GM18526 (cell line): ENCODE measurements around the gene ESYT2.

Source experiments
- POLR2A ChIP-seq: IDR thresholded peaks from 3 replicates; pipeline ENCODE4 v1.6.1; 2011; ENCODE audit not compliant: insufficient read length; ENCODE audit errors: extremely low read depth

ESYT2 gene

GRCh38 chr7:158757404-158757989 is 71.8 kb downstream of the ESYT2 start:
- TF ChIP-seq POLR2A = no peak

DNA sequence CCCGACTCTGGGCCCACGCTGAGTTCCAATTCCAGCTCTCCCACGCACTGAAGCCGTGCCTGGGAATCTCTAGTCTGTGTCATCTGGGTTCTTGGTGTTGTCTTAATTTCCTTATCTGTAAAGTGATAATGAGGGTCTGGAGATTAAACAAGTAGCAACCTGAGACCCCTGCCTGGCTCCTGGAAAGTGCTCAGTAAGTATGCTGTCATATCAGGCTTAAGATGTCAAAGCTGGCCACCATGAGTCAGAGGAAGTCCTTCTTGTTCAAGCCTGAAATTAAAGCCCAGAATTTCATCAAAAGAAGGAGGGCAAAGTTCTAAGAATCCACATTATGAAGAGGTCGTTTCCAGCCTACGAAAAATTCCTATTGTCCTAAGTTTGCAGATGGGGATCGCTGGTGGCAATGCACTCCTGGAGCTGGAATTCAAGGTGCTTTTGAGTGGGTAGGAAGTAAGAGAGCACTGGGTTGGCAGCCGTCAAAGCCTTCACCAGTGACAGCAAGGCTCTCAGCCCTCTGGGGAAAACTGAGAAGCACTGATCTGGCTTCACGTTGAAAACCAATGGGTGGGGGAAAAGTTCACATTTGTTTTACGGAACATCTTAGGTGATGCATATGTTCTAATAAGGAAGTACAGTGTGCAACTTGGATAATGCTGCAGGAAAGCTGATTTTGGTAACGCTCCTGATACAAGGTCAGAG is 74.4 kb downstream of the ESYT2 start:
- TF ChIP-seq POLR2A = no peak

GRCh38 chr7:158753900-158754299 is 75.4 kb downstream of the ESYT2 start:
- no peak for TF ChIP-seq POLR2A

DNA sequence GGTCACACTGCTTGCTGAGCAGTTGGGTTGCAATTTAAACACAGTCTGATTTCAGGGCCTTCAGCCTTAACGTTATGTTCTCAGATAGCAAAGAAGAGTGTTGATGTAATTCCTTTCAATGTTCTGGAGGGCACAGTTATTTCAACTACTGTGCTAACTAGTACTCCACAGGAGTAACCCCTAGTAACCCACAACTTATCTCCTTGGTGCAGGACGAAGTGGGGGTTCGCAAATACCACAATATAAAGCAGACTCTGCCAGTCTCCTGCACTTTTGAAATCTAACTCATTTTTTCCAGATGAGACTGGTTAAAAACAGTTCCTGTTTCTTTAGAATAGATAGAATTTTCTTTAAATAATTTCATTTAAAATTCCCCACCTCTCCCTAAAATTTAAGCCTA is 77.6 kb downstream of the ESYT2 start:
- TF ChIP-seq POLR2A = no peak

GRCh38 chr7:158751199-158751598 is 78.1 kb downstream of the ESYT2 start:
- TF ChIP-seq POLR2A = no peak

DNA sequence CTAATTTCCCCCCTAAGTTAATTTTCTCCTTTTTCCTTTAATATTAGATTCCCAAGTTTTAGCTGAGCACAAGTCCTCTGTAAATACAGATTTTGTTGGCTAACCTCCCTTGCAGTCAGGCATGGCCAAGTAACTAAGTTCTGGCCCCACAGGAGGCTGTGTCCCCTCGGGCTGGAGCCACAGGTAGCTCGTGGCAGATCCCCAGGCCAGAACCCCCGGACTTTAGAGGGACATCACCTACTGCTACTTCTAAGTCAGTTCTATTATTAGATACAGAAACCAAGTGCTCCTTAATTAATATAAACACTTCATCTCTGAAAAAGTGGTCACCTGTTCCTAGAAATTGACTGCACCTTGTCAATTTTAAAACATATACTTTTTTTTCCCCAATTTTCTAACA is 78.6 kb downstream of the ESYT2 start:
- no peak for TF ChIP-seq POLR2A

DNA sequence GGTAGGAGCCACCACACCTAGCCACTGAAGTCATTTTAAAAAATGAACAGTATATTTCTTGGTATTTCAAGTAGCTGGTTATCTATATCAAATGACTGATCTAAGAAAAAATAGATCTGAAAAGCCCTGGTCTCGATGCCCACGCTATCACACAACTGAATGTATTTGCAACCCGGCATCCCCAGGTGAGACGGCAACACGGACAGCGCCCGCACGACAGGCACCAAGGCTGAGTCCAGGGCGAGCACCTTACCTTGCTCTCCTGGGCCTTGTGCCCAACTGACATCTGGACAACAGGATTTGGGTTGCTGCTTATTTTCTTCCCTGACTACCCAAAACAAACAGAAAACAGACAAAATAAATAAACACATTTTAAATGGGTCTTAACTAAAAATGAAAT is 79.9 kb downstream of the ESYT2 start:
- no peak for TF ChIP-seq POLR2A

- no peak for TF ChIP-seq POLR2A
Measured at GRCh38 chr7:158748335-158748734, 81.0 kb downstream of the ESYT2 start.

DNA sequence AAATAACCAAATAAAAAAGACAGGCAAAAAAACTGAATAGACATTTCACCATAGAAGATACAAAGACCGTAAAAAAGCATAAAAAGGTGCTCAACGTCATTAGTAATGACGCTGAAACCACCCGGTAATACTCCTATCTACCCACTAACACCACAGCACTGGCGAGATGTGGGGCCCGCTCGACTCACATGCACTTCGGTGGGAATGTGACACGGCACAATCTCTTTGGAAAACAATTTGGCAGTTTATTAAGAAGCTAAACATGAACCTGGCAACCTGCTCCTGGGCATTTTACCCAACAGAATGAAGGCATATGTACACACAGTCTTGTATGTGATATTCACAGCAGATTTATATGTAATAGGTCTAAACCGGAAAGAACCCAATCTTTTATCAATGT is 81.9 kb downstream of the ESYT2 start:
- TF ChIP-seq POLR2A = no peak

DNA sequence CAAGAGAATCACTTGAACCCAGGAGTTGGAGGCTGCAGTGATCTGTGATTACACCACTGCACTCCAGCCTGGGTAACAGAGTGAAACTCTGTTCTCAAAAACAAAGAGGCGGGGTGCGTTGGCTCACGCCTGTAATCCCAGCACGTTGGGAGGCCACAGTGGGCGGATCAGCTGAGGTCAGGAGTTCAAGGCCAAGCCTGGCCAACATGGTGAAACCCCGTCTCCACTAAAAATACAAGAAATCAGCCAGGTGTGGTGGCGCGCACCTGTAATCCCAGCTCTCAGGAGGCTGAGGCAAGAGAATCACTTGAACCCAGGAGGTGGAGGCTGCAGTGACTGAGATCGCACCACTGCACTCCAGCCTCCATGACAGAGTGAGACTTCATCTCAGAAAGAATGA is 82.4 kb downstream of the ESYT2 start:
- no peak for TF ChIP-seq POLR2A

GRCh38 chr7:158745057-158745715 is 84.1 kb downstream of the ESYT2 start:
- TF ChIP-seq POLR2A = no peak

DNA sequence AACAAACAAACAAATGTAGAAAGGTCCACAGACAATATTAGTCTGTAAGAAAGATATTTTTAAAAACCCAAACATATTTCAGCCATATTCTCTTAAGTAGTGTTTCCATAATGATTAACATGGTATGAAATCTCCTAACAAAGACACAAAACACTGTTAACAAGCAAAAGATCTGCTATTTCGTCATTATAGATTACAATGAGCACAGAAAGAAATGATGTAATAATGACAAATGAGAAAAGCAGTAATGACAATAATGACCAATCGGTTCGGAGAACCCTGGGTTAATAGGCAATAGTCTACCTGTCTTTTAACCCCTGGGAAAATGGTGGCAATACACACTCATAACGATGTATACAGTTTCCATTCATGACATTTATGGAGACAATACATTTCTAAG is 85.2 kb downstream of the ESYT2 start:
- TF ChIP-seq POLR2A = no peak

DNA sequence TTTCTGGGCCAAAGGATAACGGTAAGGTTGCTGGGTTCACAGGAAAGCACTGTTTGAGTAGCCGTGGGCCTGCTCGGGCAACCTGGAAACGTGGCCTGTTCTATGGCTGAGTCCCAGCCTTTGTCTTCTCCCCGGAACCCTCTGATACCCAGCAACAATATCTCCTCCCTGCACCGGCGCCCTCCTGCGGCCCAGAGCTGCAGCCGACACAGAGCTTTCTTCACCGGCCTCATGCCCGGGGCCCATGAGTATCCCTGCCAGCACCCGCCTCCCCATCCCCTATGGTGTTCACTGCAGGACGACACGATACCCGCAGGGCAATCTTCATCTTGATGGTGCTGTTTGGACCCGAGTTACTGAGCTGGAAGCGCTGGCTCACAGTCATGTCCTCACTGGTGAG is 86.1 kb downstream of the ESYT2 start:
- TF ChIP-seq POLR2A = no peak

DNA sequence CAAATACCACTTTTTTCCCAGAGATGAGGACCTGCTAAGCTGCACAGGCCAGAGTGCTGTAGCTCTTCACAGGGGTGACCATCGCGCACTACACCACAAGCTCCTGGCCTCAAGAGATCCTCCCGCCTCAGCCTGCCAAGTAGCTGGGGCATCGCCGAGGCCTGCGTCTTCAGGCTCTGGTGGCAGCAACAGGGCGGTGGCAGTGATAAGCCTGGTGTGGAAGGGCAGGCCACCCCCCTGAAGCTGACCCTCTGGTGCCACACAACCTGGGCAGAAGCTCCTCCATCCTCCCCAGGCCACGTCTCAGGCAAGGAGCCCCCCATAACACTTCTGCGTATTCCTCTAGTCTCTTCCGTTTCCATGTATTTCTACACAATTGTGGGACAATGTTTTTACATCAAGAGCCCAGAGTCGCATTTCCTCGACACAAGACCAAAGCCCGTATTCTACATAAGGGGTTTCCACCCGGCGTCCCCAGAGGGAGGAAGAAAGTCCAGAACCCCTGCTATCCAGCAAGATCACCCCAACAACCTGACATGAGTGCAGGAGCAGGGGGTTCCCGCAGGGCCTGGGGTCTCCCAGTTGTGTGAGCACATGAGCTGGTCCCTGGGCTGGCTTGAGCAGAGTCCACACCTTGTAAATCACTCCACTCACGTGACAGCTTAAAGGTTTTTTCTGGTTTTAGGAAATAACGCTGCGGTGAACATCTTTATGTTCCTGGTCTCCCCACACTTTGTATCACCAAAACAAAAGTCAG is 87.1 kb downstream of the ESYT2 start:
- TF ChIP-seq POLR2A = no peak

GRCh38 chr7:158741294-158741666 is 88.0 kb downstream of the ESYT2 start:
- TF ChIP-seq POLR2A = no peak

- TF ChIP-seq POLR2A = no peak
Measured at GRCh38 chr7:158740657-158741293, 88.5 kb downstream of the ESYT2 start.

DNA sequence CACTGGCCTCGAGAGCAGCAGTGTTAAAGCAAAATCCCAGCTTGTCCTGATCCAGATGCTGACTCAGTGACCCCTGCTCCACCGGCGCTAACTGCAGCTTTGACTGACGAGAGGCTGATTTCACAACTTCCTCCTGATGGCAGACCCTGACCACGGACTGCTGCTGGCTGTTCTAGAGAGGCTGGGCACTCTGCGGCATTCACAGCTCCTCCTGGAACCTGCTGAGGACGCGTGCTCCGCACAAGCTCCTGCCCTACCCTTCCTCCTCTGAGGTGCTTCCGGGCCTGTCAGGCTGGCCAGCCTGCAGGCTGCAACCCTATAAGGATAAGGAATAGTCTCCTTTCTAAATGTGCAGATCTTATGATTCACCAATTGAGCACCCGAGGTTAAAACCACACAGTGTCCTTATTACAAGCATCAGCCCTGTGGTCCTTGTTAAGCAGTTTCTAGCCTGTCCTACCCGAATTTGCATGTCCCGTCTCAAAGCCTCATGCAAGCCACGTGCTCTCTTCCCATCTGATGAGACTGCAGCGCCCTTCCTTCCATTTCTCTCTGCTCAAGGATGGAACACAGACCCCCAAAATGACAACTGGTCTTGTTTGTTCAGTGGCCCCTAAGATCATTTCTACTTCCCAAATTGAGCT is 89.2 kb downstream of the ESYT2 start:
- TF ChIP-seq POLR2A = no peak
